Measurements from ENCODE around the gene PPP1R15A.
"Not testable (repeated sequence)": the region's sequence is repeated elsewhere in the genome, so short reads cannot be mapped to it uniquely, and the experiment has no call there.

Gene PPP1R15A

DNA sequence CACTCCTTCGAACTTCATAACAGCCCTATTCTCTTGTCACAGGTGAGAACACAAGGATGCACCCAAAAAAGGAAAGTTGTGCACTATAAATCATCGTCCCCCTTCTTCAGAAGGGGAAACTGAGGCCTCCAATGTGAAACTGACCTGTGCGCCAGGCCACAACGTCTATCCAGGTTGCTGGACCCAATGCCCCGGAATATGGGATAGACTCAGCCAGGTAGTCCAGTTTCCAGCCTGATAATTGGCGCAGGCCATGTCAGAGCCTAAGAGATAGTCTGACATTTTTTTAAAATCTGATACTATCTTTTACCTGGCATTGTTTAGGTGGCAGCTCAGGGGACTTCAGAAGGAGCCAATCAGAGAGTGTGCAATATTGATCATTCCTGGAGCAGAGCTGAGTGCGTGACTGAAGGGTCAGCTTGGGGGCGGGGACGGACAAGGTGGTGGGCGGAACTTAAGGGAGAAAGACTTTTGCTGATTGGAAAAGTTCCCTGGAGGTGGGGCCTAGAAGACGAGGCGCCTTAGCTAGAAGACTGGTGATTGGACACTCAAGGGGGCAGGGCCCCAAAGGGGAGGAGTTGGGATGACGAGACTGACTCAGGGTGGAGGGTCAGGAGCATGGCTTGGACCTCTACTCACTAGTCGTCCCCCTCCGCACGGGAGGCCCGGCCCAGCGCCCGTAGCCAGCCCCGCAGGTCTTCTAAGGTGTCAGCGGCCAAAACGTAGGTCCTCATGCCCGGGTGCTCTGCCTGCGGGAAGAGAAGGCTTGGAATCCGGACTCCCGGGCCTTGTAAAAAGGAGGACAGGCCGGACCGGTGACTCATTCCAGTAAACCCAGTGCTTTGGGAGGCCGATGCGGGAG, 12.3 kb upstream of the PPP1R15A start:
- DNase-seq: no peak

DNA sequence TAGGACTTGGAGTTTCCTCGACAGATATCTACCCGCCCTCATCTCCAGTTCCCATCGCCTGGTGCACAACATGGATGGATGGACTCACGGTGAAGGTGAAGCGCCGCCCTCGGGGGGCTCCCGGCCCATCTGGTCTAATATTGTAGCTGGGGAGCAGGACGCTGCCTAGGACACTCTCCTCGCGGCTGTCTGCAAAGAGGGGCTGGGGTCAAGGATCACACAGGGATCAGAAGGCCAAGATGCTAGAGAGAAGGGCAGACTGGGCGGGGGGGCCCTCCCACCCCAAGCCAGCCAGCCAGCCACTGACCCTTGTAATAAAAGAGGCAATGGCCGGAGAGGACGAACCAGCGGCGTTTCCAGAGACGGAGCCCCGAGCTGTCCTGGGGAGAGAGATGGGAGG, 10.9 kb upstream of the PPP1R15A start:
- no peak for DNase-seq

- no peak for DNase-seq
Measured at GRCh38 chr19:48862827-48863226, 9.4 kb upstream of the PPP1R15A start.

GRCh38 chr19:48866692-48867091, 5.5 kb upstream of the PPP1R15A start:
- no peak for DNase-seq

DNA sequence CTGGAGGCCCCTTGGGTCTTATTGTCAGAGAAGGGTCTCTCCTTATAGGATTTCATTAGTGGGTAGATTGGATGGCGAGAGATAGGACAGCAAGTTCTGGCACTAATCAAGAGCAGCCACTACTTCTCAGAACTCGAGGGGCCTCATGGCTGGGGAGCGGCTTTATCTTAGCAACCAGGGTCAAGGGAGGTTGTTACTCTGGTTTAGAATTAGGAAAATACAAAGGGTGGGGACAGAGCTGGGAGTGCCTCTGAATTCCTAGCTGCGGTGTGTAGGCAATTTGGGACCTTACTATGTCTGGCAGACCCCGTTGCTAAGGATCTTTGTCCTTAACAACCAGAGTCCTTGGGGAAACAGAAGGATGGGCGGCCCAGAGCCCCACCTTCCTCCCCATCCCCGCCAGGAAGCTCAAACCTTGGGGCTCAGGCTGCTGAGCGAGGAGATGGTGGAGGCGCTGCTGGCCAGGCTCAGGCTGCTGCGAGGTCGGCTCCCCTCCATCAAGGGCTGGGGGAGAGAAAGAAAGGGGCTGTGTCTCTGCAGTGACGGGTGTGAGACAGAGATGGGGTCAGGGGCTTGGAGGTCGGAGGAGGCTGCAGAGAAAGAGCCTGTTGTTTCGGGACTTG, 5.0 kb upstream of the PPP1R15A start:
- DNase-seq: no peak

DNA sequence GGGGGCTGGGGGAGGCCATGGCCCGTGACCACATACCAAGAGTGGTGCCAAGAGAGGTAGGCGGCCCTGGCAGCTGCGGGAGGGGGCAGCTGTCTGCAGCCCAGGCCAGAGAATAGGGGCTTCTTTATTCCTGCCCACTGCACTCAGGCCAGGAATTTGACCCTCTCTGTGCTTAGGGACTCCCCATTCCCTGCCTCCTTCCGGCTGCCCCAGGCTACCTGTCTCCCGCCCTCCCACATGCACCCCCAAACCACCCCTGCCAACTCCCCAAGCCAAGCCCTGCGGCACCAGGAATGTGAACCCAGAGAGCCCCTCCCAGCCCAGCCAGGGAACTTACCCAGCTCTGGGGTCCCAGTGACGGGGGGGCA, 4.5 kb upstream of the PPP1R15A start:
- DNase-seq: no peak

GRCh38 chr19:48868114-48868886, 3.9 kb upstream of the PPP1R15A start, which contains the start of gene PLEKHA4:
PLEKHA4 (minus strand) TSS chr19:48868617; CDS start chr19:48867620, 997 bp downstream.
- DNase-seq: no peak

- no peak for DNase-seq
Measured at GRCh38 chr19:48870048-48870447, 2.2 kb upstream of the PPP1R15A start.

GRCh38 chr19:48871471-48872181, 595 bp upstream of the PPP1R15A start:
- DNase-seq: not testable (repeated sequence)

GRCh38 chr19:48872884-48873475, 759 bp downstream of the PPP1R15A start:
- peak; percentile 60 to 65 for DNase-seq

- DNase-seq: no peak
Measured at GRCh38 chr19:48873476-48874302, 1.5 kb downstream of the PPP1R15A start.

- DNase-seq: no peak
Measured at GRCh38 chr19:48874303-48875135, 2.3 kb downstream of the PPP1R15A start.

- not testable (repeated sequence) for DNase-seq
Measured at GRCh38 chr19:48876043-48876981, 4.1 kb downstream of the PPP1R15A start.

DNA sequence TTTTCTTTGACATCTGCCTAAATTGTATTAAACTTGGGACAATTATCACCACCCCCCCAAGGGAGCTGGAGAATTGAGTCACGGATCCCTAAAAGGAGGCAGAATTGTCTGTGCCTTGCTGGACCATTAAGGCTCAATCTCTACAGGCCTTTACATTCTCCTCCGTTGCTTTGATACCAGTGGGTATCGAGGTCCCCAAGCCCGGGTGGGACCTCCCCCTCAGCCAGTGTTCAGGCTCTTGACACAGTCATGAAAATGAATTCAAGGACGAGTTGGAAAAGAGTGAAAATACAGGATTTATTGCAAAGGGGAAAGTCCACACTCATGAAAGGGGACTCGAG, 5.6 kb downstream of the PPP1R15A start:
- DNase-seq: no peak

GRCh38 chr19:48878196-48879024, 6.2 kb downstream of the PPP1R15A start:
- DNase-seq: no peak

- DNase-seq: no peak
Measured at GRCh38 chr19:48879025-48879637, 6.9 kb downstream of the PPP1R15A start.

DNA sequence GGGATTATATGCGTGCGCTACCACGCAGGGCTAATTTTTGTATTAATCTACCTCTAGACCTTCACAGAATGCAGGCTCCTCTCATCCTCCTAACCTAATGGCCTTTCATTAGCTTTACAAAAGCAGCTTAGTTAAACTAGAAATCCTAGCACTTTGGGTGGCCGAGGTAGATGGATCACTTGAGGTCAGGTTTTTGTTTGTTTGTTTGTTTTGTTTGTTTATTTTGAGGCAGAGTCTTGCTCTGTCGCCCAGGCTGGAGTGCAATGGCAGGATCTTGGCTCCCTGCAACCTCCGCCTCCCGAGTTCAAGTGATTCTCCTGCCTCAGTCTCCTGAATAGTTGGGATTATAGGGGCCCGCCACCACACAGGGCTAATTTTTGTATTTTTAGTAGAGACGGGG, 7.5 kb downstream of the PPP1R15A start:
- DNase-seq: not testable (repeated sequence)

Measured in NCI-H526 (cell line).